Measurements from ENCODE around the gene INTS3. TPM values are rescaled to one million over a fixed set of nuclear protein-coding genes. Genes with fewer than 3 reads are reported as not detected.
A peak's percentile ranks its signal among the peaks of the same experiment; 100 is the strongest.
"Not testable (repeated sequence)": the region's sequence is repeated elsewhere in the genome, so short reads cannot be mapped to it uniquely, and the experiment has no call there.

Gene INTS3
- total RNA-seq, 2 donors from 2014 or later = 63.8 to 68.8 TPM

GRCh38 chr1:153764310-153764709 is 36.5 kb downstream of the INTS3 start:
- ATAC-seq (ENCODE audit: insufficient number of reproducible peaks, low FRiP score, low read depth) (no peak), DNase-seq (ENCODE audit: low spot score) (no peak)
- Histone ChIP-seq H3K27ac (peak overlapping the region in 1 of 2 donors; percentile 13), H3K4me1 (ENCODE audit: control insufficient read depth in 1 of 2, low read depth in 2 of 2) (peaks cover 0 to 4% of the 10 kb centered on the region in 2 donors), H3K27me3 (replicated peaks; ENCODE audit: insufficient read depth) (no peaks in the 10 kb centered on the region), H3K9me3 (no peaks in the 10 kb centered on the region), H3K36me3 (peaks cover 57% of the 10 kb centered on the region), H3K4me3 (no peak overlapping the region)
- TF ChIP-seq CTCF (IDR thresholded peaks at IDR 0.05) = no peak

- H3K9me3 ChIP-seq; DNase-seq (ENCODE audit: low spot score); H3K4me3 ChIP-seq; H3K4me1 ChIP-seq (ENCODE audit: control insufficient read depth in 1 of 2, low read depth in 2 of 2); ATAC-seq (ENCODE audit: insufficient number of reproducible peaks, low FRiP score, low read depth); H3K27me3 ChIP-seq (replicated peaks; ENCODE audit: insufficient read depth): not testable (repeated sequence)
- Histone ChIP-seq H3K36me3 (peaks cover 68% of the 10 kb centered on the region), H3K27ac (peak overlapping the region; percentile 44 to 74)
Measured at GRCh38 chr1:153766663-153767062, 38.8 kb downstream of the INTS3 start.

GRCh38 chr1:153767519-153767918 is 39.7 kb downstream of the INTS3 start:
- no peak for TF ChIP-seq CTCF (IDR thresholded peaks at IDR 0.05)
- Histone ChIP-seq H3K27ac (peak overlapping the region; percentile 44 to 74), H3K9me3 (no peaks in the 10 kb centered on the region), H3K36me3 (peaks cover 69% of the 10 kb centered on the region), H3K4me1 (ENCODE audit: control insufficient read depth in 1 of 2, low read depth in 2 of 2) (peaks cover 4 to 8% of the 10 kb centered on the region in 2 donors), H3K4me3 (no peak overlapping the region), H3K27me3 (replicated peaks; ENCODE audit: insufficient read depth) (no peaks in the 10 kb centered on the region)
- ATAC-seq (ENCODE audit: insufficient number of reproducible peaks, low FRiP score, low read depth) (no peak), DNase-seq (ENCODE audit: low spot score) (no peak)

DNA sequence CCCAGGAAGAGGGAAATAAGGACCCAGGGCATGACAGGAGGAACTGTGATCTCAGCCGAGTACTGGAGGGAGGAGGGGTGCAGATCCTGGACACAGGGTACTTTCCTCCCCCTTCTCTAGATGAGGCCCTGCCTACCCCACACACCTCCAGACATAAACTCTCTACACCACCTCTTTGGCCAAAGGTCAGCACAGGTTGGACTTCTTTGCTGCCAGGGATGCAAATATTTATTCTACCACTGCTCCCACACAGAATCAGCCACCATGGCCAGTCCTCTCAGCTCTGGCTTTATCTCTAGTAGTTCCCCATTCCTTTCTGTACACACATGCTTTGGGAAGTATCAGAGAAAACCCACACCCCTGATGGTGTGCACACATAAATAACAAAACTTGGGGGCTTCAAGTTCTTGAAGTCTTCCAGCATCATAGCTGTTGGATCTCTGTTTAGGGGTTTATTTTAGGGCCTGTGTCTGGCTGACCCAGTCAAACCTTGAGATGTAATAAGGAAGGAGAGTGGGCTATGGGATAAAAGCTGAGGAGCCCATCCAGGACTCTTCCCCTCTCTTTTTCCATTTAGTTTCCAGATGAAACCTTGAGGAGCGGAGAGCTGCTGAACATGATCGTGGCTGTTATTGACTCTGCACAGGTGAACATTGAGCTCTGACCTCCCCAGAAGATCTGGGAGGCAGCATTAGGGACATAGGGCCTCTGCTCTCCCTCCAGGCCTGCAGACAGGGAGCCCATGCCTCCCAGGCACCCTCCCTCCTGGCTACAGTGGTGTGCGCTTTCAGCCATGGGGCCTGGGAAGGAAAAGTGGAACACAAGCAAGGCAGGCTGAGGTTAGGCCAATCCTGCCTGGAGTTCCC is 40.7 kb downstream of the INTS3 start:
- H3K27ac ChIP-seq = peak overlapping the region; percentile 9 to 34
- no peaks in the 10 kb centered on the region for H3K27me3 ChIP-seq (replicated peaks; ENCODE audit: insufficient read depth)
- no peak for DNase-seq (ENCODE audit: low spot score)
- H3K4me3 ChIP-seq = no peak overlapping the region
- no peaks in the 10 kb centered on the region for H3K9me3 ChIP-seq
- H3K4me1 ChIP-seq (ENCODE audit: control insufficient read depth in 1 of 2, low read depth in 2 of 2) = peaks cover 7 to 15% of the 10 kb centered on the region in 2 donors
- H3K36me3 ChIP-seq = peaks cover 69% of the 10 kb centered on the region
- TF ChIP-seq CTCF (IDR thresholded peaks at IDR 0.05) = no peak
- ATAC-seq (ENCODE audit: insufficient number of reproducible peaks, low FRiP score, low read depth) = no peak

DNA sequence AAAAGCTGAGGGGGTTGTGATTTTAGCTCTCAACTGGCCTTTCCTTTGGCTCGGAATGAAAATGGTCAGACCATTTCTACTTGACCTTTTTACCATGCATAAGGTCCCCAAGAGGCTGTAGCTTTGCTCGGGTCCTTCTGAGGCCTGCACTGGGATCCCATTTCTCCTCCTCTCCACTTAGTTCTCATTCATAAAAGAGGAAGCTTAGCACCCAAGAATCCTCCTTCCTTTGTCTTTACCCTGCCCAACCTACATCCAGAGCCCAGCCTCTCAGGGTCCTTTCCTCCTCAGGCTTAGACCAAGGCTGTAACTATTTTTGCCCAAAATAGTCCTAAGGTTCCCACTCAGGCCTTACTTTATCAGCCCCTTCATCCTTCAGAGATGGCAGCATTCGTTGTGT is 41.4 kb downstream of the INTS3 start:
- no peak for TF ChIP-seq CTCF (IDR thresholded peaks at IDR 0.05)
- Histone ChIP-seq H3K27me3 (replicated peaks; ENCODE audit: insufficient read depth) (no peaks in the 10 kb centered on the region), H3K36me3 (peaks cover 62% of the 10 kb centered on the region), H3K9me3 (no peaks in the 10 kb centered on the region), H3K4me3 (no peak overlapping the region), H3K27ac (peak overlapping the region; percentile 9 to 34), H3K4me1 (ENCODE audit: control insufficient read depth in 1 of 2, low read depth in 2 of 2) (peaks cover 12 to 21% of the 10 kb centered on the region in 2 donors)
- ATAC-seq (ENCODE audit: insufficient number of reproducible peaks, low FRiP score, low read depth) (no peak), DNase-seq (ENCODE audit: low spot score) (no peak)

Measured in thoracic aorta (tissue), 2 donors.